Activated CD8-positive, alpha-beta T cell treated with anti-CD3 and anti-CD28 coated beads for 36 hours (primary cell): ENCODE results near the gene DTYMK. TPM values are rescaled to one million over a fixed set of nuclear protein-coding genes. Genes with fewer than 3 reads are reported as not detected.
"Not testable (repeated sequence)": the region's sequence is repeated elsewhere in the genome, so short reads cannot be mapped to it uniquely, and the experiment has no call there.

Experiments
- ATAC-seq: fragments of 200-7000 bp; cut with Tn5 transposase; one replicate; pipeline ENCODE4 v1.10.0; 2021; ENCODE audit warnings: mild to moderate bottlenecking, moderate library complexity
- CTCF ChIA-PET: fragments of 350-600 bp; sonication (Branson Sonifier 250); formaldehyde crosslinking; loops from one replicate; lab custom pipeline; 2021; ENCODE audit warnings: antibody characterized with exemption; lab: Charles Lee
- POLR2A ChIA-PET: fragments of 350-600 bp; sonication (Branson Sonifier 250); formaldehyde crosslinking; loops from one replicate; lab custom pipeline; 2021; ENCODE audit warnings: antibody characterized with exemption; lab: Charles Lee
- DNase-seq: peaks from one replicate; pipeline ENCODE4 v3.0.0-alpha.2; 2020
- H3K27ac Mint-ChIP-seq: one replicate; pipeline ENCODE4 v1.8.0; 2021; ENCODE audit warnings: mild to moderate bottlenecking, mixed read lengths
- H3K27me3 Mint-ChIP-seq: one replicate; pipeline ENCODE4 v1.8.0; 2021; ENCODE audit warnings: mixed read lengths
- H3K36me3 Mint-ChIP-seq: one replicate; pipeline ENCODE4 v1.8.0; 2021; ENCODE audit warnings: low read depth, mixed read lengths
- H3K4me1 Mint-ChIP-seq: one replicate; pipeline ENCODE4 v1.8.0; 2021; ENCODE audit warnings: low read depth, mixed read lengths
- H3K4me3 Mint-ChIP-seq: one replicate; pipeline ENCODE4 v1.8.0; 2021; ENCODE audit warnings: mild to moderate bottlenecking, moderate library complexity, mixed read lengths
- H3K9me3 Mint-ChIP-seq: one replicate; pipeline ENCODE4 v1.8.0; 2021; ENCODE audit warnings: mixed read lengths
- CTCF ChIP-seq: fragments of 200-600 bp; IDR thresholded peaks from one replicate; pipeline ENCODE4 v1.8.0; 2022; ENCODE audit warnings: antibody characterized with exemption, mild to moderate bottlenecking
- intact Hi-C: fragments of 100-400 bp; cut with micrococcal nuclease; formaldehyde crosslinking; loops from one replicate; pipeline ENCODE4 v1.10.0; 2022
- total RNA-seq, 2 experiments: library from RNA; stranded (reverse); gene quantifications; one replicate each; pipeline ENCODE4 v1.2.3, GENCODE V29; 2021

DTYMK gene
- total RNA-seq, 2 experiments from 2014 or later, result 87.1 to 91.9 TPM

DNA sequence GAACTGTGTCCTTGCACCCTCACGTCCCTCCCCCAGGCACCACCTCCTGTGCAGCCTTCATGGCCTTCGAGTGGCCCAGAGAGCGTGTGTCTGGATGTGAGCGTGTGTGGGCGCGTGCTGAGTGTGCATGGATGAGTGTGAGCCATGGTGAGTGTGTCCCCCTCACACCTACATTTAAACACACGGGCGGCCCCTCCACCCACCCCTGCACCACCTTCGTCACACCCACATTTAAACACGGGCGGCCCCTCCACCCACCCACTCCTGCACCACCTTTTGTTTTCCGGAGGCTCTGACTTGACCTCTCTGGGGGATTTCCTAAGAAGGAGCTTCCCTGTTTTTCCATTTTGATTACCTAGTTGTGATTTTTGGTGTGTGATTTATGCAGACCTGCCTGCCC lies 17.8 kb downstream of the DTYMK start:
- DNase-seq, result no peak
- H3K9me3 Mint-ChIP-seq, result no peaks in the 10 kb centered on the region
- POLR2A ChIA-PET, result no interaction called here
- no peak for TF ChIP-seq CTCF
- no peaks in the 10 kb centered on the region for H3K27me3 Mint-ChIP-seq
- ATAC-seq, result no peak
- H3K4me1 Mint-ChIP-seq, result peaks cover 15% of the 10 kb centered on the region
- intact Hi-C loops, result no loop called here
- peaks cover 13% of the 10 kb centered on the region for H3K36me3 Mint-ChIP-seq
- CTCF ChIA-PET, result interaction anchor here (1.7 kb wide), 1 partner anchor 10 kb away, joined by 4 read pairs; no protein-coding TSS in a partner anchor
- no peak overlapping the region for H3K27ac Mint-ChIP-seq
- H3K4me3 Mint-ChIP-seq, result no peak overlapping the region

GRCh38 chr2:241668354-241668753 lies 18.3 kb downstream of the DTYMK start:
- intact Hi-C loops, result no loop called here
- ATAC-seq, result no peak
- no peaks in the 10 kb centered on the region for H3K27me3 Mint-ChIP-seq
- no peak overlapping the region for H3K27ac Mint-ChIP-seq
- CTCF ChIA-PET, result interaction anchor here (1.7 kb wide), 1 partner anchor 9 kb away, joined by 4 read pairs; no protein-coding TSS in a partner anchor
- peaks cover 13% of the 10 kb centered on the region for H3K36me3 Mint-ChIP-seq
- no peak overlapping the region for H3K4me3 Mint-ChIP-seq
- POLR2A ChIA-PET, result no interaction called here
- DNase-seq, result no peak
- no peak for TF ChIP-seq CTCF
- peaks cover 15% of the 10 kb centered on the region for H3K4me1 Mint-ChIP-seq
- H3K9me3 Mint-ChIP-seq, result no peaks in the 10 kb centered on the region

DNA sequence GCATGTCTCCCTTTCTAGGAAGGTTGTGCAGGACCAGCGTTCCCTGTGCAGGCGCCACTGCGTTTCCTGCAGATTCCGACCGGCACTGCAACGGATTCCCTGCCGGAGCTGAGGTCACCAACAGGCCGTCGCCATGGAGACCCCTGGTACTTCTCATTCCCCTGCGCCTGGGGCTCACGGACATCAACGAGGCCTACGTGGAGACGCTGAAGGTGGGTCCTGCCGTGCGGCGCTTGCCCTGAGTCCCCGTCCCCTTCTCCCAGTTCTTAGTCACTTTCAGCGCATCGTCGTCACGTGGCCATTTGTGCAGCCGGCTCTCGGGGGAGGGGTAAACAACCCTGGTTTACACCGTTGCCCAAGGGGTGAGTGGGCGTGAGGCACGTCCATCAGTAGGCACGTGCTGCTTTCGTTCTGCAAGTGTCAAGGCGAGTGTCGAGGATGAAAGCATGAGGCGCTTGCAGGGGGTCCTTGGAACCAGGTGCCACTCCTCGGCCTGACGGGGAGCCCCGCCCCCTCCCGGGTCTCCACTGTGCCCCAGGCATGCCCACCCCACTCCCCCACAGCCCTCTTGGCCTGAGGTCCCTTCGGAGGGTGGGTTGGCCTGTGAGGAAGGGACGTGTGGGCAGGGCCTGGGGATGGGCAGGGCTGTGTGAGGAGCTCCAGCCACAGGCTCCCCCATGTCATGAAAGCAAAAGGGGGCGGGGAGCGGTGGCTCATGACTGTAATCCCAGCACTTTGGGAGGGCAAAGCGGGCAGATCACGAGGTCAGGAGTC lies 19.8 kb downstream of the DTYMK start:
- TF ChIP-seq CTCF, result no peak
- Mint-ChIP-seq H3K27me3 (no peaks in the 10 kb centered on the region), H3K36me3 (peaks cover 11% of the 10 kb centered on the region), H3K9me3 (no peaks in the 10 kb centered on the region), H3K4me3 (no peak overlapping the region), H3K4me1 (peaks cover 8% of the 10 kb centered on the region), H3K27ac (no peak overlapping the region)
- ChIA-PET CTCF (no interaction called here), POLR2A (no interaction called here)
- no peak for DNase-seq
- intact Hi-C loops, result no loop called here
- no peak for ATAC-seq

DNA sequence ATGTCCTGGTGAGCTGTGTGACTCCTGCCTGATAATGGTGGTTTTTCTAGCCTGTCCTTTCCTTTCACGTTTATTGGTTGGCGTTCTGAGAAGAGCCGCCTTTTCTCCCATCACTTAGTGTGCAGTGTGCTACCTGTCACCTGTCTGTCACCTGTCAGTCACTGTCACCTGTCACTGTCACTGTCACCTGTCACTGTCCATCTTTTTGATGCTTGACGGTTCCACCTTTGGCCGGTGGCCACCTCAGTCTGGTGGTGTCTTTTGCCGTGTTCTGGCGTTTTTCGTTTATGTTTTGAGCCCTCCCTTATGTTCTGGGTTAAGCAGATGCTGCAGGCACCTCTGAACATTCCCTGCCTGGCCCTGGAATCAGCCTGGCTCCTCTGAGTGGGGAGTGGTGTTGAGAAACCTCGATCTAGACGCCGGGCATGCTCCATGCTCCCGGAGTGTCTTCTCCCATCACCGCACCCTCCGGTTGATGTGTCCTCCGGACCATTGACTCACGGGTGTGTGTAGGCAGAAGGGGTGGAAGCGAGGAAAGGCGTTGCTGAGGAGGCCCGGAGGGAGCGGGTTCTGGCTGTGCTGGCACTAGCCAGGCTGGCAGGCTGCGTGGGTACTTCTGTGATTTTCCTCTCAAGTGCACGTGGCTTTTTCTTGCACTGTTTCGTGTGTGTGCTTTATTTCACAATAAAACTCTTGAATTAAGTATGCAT lies 20.7 kb downstream of the DTYMK start:
- intact Hi-C loops, result no loop called here
- peaks cover 8% of the 10 kb centered on the region for H3K4me1 Mint-ChIP-seq
- no peak for ATAC-seq
- no peak overlapping the region for H3K4me3 Mint-ChIP-seq
- no peak overlapping the region for H3K27ac Mint-ChIP-seq
- H3K36me3 Mint-ChIP-seq, result peaks cover 10% of the 10 kb centered on the region
- no peaks in the 10 kb centered on the region for H3K27me3 Mint-ChIP-seq
- CTCF ChIA-PET, result interaction anchor here (1.5 kb wide), 1 partner anchor 13 kb away, joined by 3 read pairs; no protein-coding TSS in a partner anchor
- no peak for DNase-seq
- POLR2A ChIA-PET, result interaction anchor here (0.5 kb wide), 1 partner anchor 350 kb away, joined by 3 read pairs; the partner anchor contains the start of genes HDLBP and SEPTIN2
- TF ChIP-seq CTCF, result no peak
- H3K9me3 Mint-ChIP-seq, result no peaks in the 10 kb centered on the region

DNA sequence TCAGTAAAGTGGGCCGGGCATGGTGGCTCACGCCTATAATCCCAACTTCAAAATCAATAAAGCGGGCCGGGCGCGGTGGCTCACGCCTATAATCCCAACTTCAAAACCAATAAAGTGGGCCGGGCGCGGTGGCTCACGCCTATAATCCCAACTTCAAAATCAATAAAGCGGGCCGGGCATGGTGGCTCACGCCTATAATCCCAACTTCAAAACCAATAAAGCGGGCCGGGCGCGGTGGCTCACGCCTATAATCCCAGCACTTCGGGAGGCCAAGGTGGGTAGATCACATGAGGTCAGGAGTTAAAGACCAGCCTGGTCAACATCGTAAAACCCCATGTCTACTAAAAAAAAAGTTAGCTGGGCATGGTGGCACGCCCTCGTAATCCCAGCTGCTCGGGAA lies 23.9 kb downstream of the DTYMK start:
- H3K4me1 Mint-ChIP-seq, CTCF ChIA-PET, H3K9me3 Mint-ChIP-seq, intact Hi-C loops, H3K36me3 Mint-ChIP-seq, ATAC-seq, H3K4me3 Mint-ChIP-seq, POLR2A ChIA-PET, DNase-seq, H3K27me3 Mint-ChIP-seq, H3K27ac Mint-ChIP-seq: not testable (repeated sequence)
